GM12878 (cell line): ENCODE results near the gene KCNV2. TPM values are rescaled to one million over a fixed set of nuclear protein-coding genes. Genes with fewer than 3 reads are reported as not detected.

Experiments
- ATAC-seq: fragments of 200-7000 bp; cut with Tn5 transposase; 3 replicates; pipeline ENCODE4 v1.9.1; 2020; ENCODE audit warnings: mild to moderate bottlenecking, moderate library complexity
- BruUV-seq: library from RNA; stranded (reverse); fragments of 400-500 nt; replicated peaks from 2 replicates; lab custom pipeline; 2021; lab: Mats Ljungman, UMichigan
- CTCF ChIA-PET: fragments of 300-600 bp; sonication (Branson Sonifier 250); formaldehyde crosslinking; extraction: SDS; loops from one replicate; lab custom pipeline; 2021; ENCODE audit warnings: inconsistent platforms; lab: Yijun Ruan, JAX
- POLR2A ChIA-PET: fragments of 350-600 bp; formaldehyde crosslinking; extraction: SDS; loops from one replicate; lab custom pipeline; 2021; ENCODE audit warnings: inconsistent platforms; lab: Charles Lee
- RAD21 ChIA-PET: fragments of 300-600 bp; sonication (Branson Sonifier 250); formaldehyde crosslinking; loops from one replicate; lab custom pipeline; 2023; ENCODE audit warnings: antibody characterized with exemption; ENCODE audit not compliant: unreplicated experiment; lab: Charles Lee
- SMC1A ChIA-PET: fragments of 300-600 bp; sonication (Branson Sonifier 250); formaldehyde crosslinking; loops from one replicate; lab custom pipeline; 2023; ENCODE audit not compliant: unreplicated experiment, uncharacterized antibody; lab: Charles Lee
- DNase-seq: peaks from one replicate; pipeline ENCODE4 v3.0.0-alpha.2; 2011; ENCODE audit warnings: low read depth, low spot score
- FAIRE-seq: peaks from 3 replicates; lab custom pipeline; 2011; peaks lifted over from hg19 to GRCh38; lab: Jason Lieb, UNC
- H2AFZ ChIP-seq: 2 replicates; pipeline ENCODE4 v1.6.0; 2011; ENCODE audit warnings: low read depth, low read length, control low read depth; ENCODE audit not compliant: control insufficient read depth
- H3K27ac ChIP-seq: 2 replicates; pipeline ENCODE4 v1.5.1; 2011; ENCODE audit warnings: control low read depth; ENCODE audit not compliant: control insufficient read depth, insufficient read depth
- H3K27me3 ChIP-seq, 2 experiments: replicated peaks in 1 of 2; 2 replicates each; pipeline versions ENCODE4 v1.6.0 to v1.6.1; 2011; ENCODE audit warnings: low read length in 1 of 2; ENCODE audit not compliant: control insufficient read depth in 2 of 2, insufficient read depth in 2 of 2
- H3K36me3 ChIP-seq, 2 experiments: 2 replicates each; pipeline ENCODE4 v1.5.1; 2011; ENCODE audit warnings: low read length in 1 of 2; ENCODE audit not compliant: control insufficient read depth in 2 of 2, insufficient read depth in 2 of 2
- H3K4me1 ChIP-seq: 2 replicates; pipeline ENCODE4 v1.6.1; 2011; ENCODE audit warnings: mild to moderate bottlenecking, low read length, moderate library complexity, mixed read lengths; ENCODE audit not compliant: control insufficient read depth, insufficient read depth
- H3K4me2 ChIP-seq: 2 replicates; pipeline ENCODE4 v1.6.0; 2011; ENCODE audit warnings: control low read depth; ENCODE audit not compliant: control insufficient read depth, insufficient read depth
- H3K4me3 ChIP-seq: fragments of 200-600 bp; sonication (generic); 2 replicates; pipeline ENCODE4 v1.5.1; 2016
- H3K79me2 ChIP-seq: 2 replicates; pipeline ENCODE4 v1.6.0; 2011; ENCODE audit warnings: low read length; ENCODE audit not compliant: control insufficient read depth, insufficient read depth
- H3K9ac ChIP-seq: 2 replicates; pipeline ENCODE4 v1.8.0; 2011; ENCODE audit warnings: low read length, control low read depth, mixed read lengths; ENCODE audit not compliant: control insufficient read depth, insufficient read depth
- H3K9me3 ChIP-seq: replicated peaks from 3 replicates; pipeline ENCODE4 v1.5.1; 2011; ENCODE audit warnings: mild to moderate bottlenecking, low read length; ENCODE audit not compliant: control insufficient read depth, insufficient read depth
- H4K20me1 ChIP-seq: 2 replicates; pipeline ENCODE4 v1.6.0; 2011; ENCODE audit not compliant: control insufficient read depth, insufficient read depth
- CEBPB ChIP-seq, 2 experiments: fragments of 150-350 bp in 1 of 2; IDR thresholded peaks; 2 replicates each; pipeline ENCODE4 v1.6.1; 2012 to 2014; ENCODE audit warnings: low read depth in 2 of 2, low read length in 2 of 2, borderline replicate concordance in 1 of 2, inconsistent platforms in 1 of 2
- NFYA ChIP-seq: IDR thresholded peaks from 2 replicates; pipeline ENCODE4 v1.6.1; 2011; ENCODE audit warnings: low read depth, mild to moderate bottlenecking, low read length, improper control_type of control experiment, borderline replicate concordance
- RAD51 ChIP-seq: fragments of 450-650 bp; IDR thresholded peaks from 2 replicates; pipeline ENCODE4 v1.6.1; 2016; ENCODE audit warnings: moderate library complexity, mild to moderate bottlenecking, inconsistent platforms
- STAT1 ChIP-seq: fragments of 450-650 bp; conservative IDR thresholded peaks from 2 replicates; pipeline ENCODE4 v1.6.1; 2014; ENCODE audit warnings: antibody characterized with exemption, mild to moderate bottlenecking
- WGBS: methylation state at CpG from one replicate; pipeline ENCODE4 v1.1.6; 2016; ENCODE audit warnings: low lambda C conversion rate; ENCODE audit not compliant: insufficient replicate concordance, insufficient coverage; ENCODE audit errors: missing lambda C conversion rate; 5-methylcytosine and 5-hydroxymethylcytosine counted together
- in situ Hi-C: fragments of 300-500 bp; cut with MboI; formaldehyde crosslinking; loops from 9 replicates; pipeline ENCODE4 v1.14.3; 2018; ENCODE audit warnings: mixed read lengths
- intact Hi-C: fragments of 100-400 bp; cut with micrococcal nuclease; formaldehyde crosslinking; loops from one replicate; pipeline ENCODE4 v1.14.2; 2022; ENCODE audit not compliant: unreplicated experiment
- polyA plus RNA-seq, 11 experiments: library from polyadenylated mRNA; depleted of rRNA in 4 of 11; unstranded in 6 of 11; stranded (reverse) in 5 of 11; fragments of >200 nt; fragmentation: Nextera tagmentation in 4 of 11; fragmentation: Illumina TruSeq in 1 of 11; extraction: Ambion mirVana in 4 of 11; extraction: Trizol in 1 of 11; gene quantifications; 1 replicate in 1 of 11; 2 replicates in 10 of 11; pipeline versions ENCODE4 v1.2.1 to v1.2.3, GENCODE V29; 2011 to 2016; ENCODE audit warnings: inconsistent platforms in 2 of 11, missing spikeins in 2 of 11, low read depth in 1 of 11
- total RNA-seq, 4 experiments: library from RNA; depleted of rRNA in 3 of 4; stranded (reverse); fragments of >200 nt in 3 of 4; fragmentation: Illumina TruSeq in 1 of 4; extraction: Trizol in 1 of 4; gene quantifications; 2 replicates each; pipeline versions ENCODE4 v1.2.1 to v1.2.3, GENCODE V29; 2013 to 2021
- TF ChIP-seq, protein P1 (sequence below): fragments of 450-650 bp; IDR thresholded peaks from 2 replicates; pipeline ENCODE4 v1.6.1; 2017; ENCODE audit warnings: mild to moderate bottlenecking, moderate library complexity

The KCNV2 gene
- total and polyA plus RNA-seq, 10 of the 15 experiments (the other 5 are each of a cell fraction or from before 2014, with no cell fraction given), result 0.04 to 0.37 (median 0.09) TPM; not detected in 4

DNA sequence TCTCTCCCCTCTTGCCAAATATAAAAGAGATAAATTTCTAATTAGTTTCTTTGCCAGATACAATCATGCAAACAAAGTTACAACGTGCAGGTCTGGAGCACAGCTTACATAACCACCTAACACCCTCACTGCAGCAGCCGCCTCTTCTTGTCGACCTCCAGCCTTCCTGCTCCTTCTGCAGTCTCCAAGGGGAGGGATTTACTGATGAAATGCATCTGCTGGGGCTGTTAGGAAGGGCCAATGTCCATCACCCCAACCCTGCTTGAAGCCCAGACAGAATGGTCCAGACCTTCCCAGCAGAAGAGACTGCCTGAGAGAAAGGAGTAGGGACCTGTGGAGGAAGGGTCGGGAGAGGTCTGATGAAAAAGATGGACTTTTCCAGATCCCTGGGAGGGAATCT is 15.2 kb downstream of the KCNV2 start:
- FAIRE-seq, result no peak
- WGBS, result 80% methylated on average over 4 of the region's 4 CpGs
- H3K4me2 ChIP-seq, result no peak overlapping the region
- no peak overlapping the region for H3K9ac ChIP-seq
- in situ Hi-C loops, result no loop called here
- ChIA-PET POLR2A (no interaction called here), RAD21 (no interaction called here), SMC1A (interaction anchor here (1.2 kb wide), 1 partner anchor 9 kb away, joined by 3 read pairs; no protein-coding TSS in a partner anchor), CTCF (interaction anchor here (1.1 kb wide), 1 partner anchor 502 kb away, joined by 3 read pairs; no protein-coding TSS in a partner anchor)
- no TSS peak for BruUV-seq
- no peaks in the 10 kb centered on the region for H3K36me3 ChIP-seq
- no peak overlapping the region for H3K4me3 ChIP-seq
- H3K9me3 ChIP-seq, result no peaks in the 10 kb centered on the region
- DNase-seq, result no peak
- no peak for ATAC-seq
- H2AFZ ChIP-seq, result no peak overlapping the region
- H4K20me1 ChIP-seq, result no peaks in the 10 kb centered on the region
- TF ChIP-seq CEBPB (IDR thresholded peaks at IDR 0.05; ENCODE audit: borderline replicate concordance in 1 of 2, low read depth in 2 of 2, low read length in 2 of 2) (no peak), STAT1 (no peak), NFYA (no peak), RAD51 (no peak)
- TF ChIP-seq, protein P1, sequence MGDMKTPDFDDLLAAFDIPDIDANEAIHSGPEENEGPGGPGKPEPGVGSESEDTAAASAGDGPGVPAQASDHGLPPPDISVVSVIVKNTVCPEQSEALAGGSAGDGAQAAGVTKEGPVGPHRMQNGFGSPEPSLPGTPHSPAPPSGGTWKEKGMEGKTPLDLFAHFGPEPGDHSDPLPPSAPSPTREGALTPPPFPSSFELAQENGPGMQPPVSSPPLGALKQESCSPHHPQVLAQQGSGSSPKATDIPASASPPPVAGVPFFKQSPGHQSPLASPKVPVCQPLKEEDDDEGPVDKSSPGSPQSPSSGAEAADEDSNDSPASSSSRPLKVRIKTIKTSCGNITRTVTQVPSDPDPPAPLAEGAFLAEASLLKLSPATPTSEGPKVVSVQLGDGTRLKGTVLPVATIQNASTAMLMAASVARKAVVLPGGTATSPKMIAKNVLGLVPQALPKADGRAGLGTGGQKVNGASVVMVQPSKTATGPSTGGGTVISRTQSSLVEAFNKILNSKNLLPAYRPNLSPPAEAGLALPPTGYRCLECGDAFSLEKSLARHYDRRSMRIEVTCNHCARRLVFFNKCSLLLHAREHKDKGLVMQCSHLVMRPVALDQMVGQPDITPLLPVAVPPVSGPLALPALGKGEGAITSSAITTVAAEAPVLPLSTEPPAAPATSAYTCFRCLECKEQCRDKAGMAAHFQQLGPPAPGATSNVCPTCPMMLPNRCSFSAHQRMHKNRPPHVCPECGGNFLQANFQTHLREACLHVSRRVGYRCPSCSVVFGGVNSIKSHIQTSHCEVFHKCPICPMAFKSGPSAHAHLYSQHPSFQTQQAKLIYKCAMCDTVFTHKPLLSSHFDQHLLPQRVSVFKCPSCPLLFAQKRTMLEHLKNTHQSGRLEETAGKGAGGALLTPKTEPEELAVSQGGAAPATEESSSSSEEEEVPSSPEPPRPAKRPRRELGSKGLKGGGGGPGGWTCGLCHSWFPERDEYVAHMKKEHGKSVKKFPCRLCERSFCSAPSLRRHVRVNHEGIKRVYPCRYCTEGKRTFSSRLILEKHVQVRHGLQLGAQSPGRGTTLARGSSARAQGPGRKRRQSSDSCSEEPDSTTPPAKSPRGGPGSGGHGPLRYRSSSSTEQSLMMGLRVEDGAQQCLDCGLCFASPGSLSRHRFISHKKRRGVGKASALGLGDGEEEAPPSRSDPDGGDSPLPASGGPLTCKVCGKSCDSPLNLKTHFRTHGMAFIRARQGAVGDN, result no peak
- TF ChIP-seq, all 136 proteins: peak for 0
- no peaks in the 10 kb centered on the region for H3K27me3 ChIP-seq
- no peaks in the 10 kb centered on the region; the same call in 1 of the 2 replicates for H3K4me1 ChIP-seq
- H3K27ac ChIP-seq, result no peak overlapping the region
- intact Hi-C loops, result no loop called here
- no peaks in the 10 kb centered on the region for H3K79me2 ChIP-seq
